ENCODE results near the gene IGFBP2. TPM values are rescaled to one million over a fixed set of nuclear protein-coding genes. Genes with fewer than 3 reads are reported as not detected.

IGFBP2 gene
- total RNA-seq, 1 donor from 2014 or later = 60.1 TPM

DNA sequence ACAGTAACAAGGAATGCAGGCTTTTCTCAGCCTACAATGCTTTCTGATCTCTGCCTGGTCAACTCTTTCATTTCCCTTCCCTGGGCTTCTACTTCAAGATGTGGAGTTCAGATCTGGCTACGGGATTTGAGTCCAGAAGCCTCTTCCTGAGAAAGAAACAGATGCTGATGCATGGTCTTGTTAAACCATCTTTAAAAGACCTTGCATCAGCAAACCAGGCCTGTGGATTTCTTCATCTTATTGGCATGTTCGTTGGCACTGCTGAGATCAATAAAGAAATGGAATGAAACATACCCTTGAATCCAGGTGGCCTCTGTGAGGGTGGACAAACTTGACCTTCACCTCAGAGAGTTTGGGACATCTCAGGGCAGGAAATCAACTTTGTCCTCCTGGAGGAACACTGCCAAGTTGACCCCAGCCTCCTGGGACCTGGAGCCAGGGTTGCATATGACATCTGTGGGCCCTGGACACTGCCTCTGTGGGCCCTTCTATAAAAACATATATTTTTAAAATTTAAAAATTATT is 21.4 kb downstream of the IGFBP2 start:
- peak; percentile 56 for DNase-seq (ENCODE audit: missing footprints)
- no peak for ATAC-seq
- intact Hi-C loops (cut with DNase I) = no loop called here

DNA sequence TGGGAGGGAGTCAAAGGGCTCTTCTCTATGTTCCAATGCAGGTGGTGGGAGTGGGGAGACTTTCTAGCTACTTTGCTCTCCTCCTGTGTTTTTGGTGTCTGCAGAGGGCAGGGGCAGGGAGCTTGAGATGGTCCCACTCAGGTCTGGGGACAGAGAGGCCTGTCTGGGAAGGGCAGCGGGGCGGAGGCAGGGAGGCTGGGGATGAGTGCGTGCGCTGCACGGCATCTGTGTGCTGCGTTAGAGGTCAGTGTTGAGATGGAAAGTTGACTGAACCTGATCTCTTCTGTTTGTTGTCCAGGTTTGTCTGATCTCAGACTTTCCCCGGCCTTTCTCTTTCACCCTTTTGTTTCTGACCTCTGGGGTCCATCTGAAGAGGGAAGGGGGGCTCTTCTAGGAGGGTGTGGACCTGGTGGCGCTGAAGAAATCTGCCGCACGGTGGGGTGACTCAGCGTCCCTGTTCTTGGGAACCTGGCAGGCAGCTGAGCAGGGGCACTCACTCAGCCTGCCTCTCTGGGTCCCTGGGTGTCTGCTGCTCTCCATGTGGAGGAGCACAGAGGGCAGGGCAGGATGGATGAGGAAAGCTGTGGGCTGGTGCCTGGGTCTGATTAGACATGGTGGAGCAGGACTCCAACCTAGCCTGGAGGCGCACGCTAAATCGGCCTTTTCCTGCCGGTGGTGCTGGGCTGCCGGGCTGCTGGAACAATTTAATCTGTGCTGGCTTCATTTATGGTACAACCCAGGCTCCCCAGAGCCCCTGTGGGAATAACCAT is 24.1 kb downstream of the IGFBP2 start:
- intact Hi-C loops (cut with DNase I) = no loop called here
- DNase-seq (ENCODE audit: missing footprints) (peak; percentile 13), ATAC-seq (no peak)

DNA sequence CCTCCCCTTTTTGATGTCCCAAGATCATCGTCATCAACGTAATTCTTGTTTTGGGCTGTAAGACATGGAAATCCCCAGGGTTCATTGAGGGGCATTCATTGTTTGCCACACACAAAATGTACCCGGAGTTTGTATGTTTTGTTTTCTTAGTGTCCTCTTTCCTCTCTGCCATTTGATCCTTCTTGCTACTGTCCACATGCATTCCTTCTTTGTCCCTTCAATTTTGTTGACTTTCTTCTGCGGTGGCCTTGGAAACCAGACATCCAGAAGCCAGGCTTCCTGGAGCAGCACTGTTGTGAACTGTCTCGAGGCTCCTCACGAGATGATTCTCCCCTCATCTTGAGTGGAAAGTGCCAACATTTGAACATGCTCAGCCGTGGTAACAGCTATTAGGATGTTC is 24.8 kb downstream of the IGFBP2 start:
- intact Hi-C loops (cut with DNase I) = no loop called here
- no peak for ATAC-seq
- no peak for DNase-seq (ENCODE audit: missing footprints)

DNA sequence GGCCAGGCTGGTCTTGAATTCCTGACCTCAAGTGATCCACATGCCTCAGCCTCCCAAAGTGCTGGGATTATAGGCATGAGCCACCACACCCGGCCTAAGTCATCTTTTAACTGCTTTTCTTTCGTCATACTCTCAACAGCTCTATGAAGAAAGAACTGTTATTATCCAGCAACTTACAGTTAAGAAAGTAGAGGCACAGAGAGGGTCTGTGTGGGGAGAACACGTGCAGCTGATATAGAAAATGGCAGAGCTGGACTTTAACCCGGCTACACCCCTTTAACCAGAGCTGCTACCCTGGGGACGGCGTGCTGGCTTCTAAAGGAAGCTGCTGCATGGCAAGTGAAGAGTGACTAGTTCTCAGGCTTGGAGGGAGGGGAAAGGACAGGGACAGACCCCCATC is 25.5 kb downstream of the IGFBP2 start:
- ATAC-seq = no peak
- DNase-seq (ENCODE audit: missing footprints) = no peak
- intact Hi-C loops (cut with DNase I) = no loop called here

DNA sequence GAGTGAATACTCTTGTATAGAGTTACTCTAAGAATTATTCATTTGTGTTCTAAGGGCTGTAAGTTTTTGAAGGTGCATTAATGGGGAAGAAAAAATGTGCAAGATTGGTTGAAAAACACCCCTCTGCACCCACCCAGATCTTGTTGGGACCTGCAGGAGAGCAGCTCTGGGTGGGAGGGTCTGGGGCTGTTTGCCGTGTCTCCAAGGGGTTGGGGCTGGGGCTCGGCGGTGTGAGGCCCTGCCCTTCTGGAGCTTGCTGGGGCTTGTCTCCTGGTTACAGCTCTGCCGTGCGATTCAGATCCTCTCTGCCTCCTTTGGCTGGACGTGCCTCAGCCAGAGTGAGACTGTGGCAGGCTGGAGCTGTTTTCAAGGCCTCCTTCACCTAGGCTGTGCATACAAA is 26.1 kb downstream of the IGFBP2 start:
- ATAC-seq = no peak
- intact Hi-C loops (cut with DNase I) = no loop called here

DNA sequence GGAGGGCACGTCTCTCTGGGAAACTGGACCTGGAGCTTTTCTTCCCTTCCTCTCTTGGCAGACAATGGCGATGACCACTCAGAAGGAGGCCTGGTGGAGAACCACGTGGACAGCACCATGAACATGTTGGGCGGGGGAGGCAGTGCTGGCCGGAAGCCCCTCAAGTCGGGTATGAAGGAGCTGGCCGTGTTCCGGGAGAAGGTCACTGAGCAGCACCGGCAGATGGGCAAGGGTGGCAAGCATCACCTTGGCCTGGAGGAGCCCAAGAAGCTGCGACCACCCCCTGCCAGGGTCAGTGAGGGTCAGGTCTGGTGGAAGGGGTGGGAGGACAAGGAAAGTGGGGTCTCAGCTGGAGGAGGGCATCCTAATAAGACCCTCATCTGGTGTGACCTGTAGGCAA is 27.3 kb downstream of the IGFBP2 start:
- intact Hi-C loops (cut with DNase I) = no loop called here

More for the DNA sequence above, 26.1 kb downstream of the IGFBP2 start:
- peak; percentile 35 for DNase-seq (ENCODE audit: missing footprints)

DNA sequence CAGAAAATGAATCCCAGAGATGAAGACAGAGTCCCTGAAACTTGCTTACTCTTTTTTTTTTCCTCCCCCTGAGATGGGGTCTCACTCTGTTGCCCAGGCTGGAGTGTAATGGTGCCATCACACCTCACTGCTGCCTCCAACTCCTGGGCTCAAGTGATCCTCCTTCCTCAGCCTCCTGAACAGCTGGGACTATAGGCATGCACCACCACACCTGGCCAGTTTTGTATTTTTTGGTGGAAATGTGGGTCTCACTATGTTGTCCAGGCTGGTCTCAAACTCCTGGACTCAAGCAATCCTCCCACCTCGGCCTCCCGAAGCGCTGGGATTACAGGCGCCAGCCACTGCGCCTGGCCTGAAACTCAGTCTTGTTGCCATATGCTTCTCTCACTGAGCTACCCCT is 27.8 kb downstream of the IGFBP2 start:
- intact Hi-C loops (cut with DNase I) = no loop called here
- ATAC-seq = no peak
- no peak for DNase-seq (ENCODE audit: missing footprints)

More for the DNA sequence above, 27.3 kb downstream of the IGFBP2 start:
- DNase-seq (ENCODE audit: missing footprints) (peak; percentile 57), ATAC-seq (no peak)

DNA sequence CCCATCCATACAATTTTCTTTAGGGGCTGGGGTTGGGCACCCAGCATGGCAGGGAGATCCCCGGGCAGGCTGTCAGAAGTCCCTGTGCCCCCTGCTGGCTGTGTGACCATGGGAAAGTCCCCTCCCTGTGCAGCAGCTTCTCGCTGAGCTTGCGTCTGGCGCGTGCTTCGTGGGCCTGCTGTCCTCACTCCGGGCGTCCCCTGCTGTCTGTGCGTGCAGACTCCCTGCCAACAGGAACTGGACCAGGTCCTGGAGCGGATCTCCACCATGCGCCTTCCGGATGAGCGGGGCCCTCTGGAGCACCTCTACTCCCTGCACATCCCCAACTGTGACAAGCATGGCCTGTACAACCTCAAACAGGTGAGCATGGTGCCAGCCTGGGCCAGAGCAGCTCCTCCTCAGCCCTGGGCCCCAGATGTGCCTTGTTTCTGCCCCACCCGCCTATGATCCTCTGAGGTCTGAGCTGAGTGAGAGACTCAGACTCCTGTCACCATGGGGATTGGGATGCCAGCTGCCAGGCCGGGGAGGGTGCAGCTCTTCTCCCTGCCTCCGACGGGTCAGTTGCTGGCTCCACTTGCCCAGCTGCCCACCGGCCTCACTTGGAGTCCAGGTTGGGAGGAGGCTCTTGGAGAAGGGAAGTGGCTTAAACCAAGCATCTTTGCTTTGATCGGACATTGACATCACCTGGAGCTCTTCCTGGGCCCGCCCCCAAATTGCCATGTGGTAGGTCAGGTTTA is 28.6 kb downstream of the IGFBP2 start:
- peak; percentile 70 for DNase-seq (ENCODE audit: missing footprints)
- intact Hi-C loops (cut with DNase I) = no loop called here
- ATAC-seq = no peak

DNA sequence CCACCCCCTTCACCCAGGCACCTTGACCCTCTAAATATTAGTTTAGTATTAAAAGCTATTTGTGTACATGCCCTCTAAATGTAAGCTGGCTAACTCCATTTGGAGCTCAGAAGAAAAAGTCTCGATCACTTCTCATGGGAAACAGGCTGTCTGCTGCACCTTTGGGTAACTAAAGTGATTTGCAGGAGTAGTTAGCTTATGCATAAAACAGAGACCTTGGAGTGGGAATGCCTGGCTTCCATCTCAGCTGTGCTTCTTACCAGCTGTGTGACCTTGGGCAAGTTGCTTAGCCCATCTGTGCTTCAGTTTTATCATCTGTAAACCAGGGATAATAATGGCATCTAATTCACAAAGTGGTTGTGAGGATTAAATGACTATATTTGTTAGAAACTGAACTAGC is 29.9 kb downstream of the IGFBP2 start:
- intact Hi-C loops (cut with DNase I) = no loop called here
- DNase-seq (ENCODE audit: missing footprints) (no peak), ATAC-seq (no peak)

DNA sequence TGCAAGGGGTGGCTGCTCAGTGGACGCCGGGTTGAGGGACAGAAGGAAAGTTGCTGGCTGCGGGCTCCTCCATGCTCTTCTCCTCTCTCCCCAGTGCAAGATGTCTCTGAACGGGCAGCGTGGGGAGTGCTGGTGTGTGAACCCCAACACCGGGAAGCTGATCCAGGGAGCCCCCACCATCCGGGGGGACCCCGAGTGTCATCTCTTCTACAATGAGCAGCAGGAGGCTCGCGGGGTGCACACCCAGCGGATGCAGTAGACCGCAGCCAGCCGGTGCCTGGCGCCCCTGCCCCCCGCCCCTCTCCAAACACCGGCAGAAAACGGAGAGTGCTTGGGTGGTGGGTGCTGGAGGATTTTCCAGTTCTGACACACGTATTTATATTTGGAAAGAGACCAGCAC is 30.6 kb downstream of the IGFBP2 start:
- peak; percentile 57 for DNase-seq (ENCODE audit: missing footprints)
- intact Hi-C loops (cut with DNase I) = no loop called here
- ATAC-seq = no peak

DNA sequence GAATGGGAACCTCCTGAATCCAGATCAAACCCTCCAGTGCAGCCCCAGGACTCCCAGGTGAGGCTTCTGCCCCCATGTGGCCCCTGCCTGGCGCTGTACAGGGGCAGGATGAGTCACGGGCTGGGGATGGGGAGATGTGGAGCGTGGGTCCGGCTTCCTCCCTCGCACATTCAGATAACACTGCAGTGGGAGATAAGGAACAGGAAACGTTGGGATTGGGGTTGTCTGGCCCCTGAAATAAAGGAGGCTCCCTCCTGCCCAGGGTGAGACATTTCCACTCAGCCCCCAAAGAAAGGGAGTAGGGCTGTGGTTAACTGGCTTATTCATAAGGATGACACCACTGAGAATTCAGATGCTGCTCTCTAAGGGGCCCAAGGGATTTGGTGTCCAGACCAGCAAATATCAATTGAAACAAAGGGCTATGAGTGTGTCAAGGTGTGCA is 31.4 kb downstream of the IGFBP2 start:
- no peak for ATAC-seq
- DNase-seq (ENCODE audit: missing footprints) = peak; percentile 30
- intact Hi-C loops (cut with DNase I) = no loop called here

DNA sequence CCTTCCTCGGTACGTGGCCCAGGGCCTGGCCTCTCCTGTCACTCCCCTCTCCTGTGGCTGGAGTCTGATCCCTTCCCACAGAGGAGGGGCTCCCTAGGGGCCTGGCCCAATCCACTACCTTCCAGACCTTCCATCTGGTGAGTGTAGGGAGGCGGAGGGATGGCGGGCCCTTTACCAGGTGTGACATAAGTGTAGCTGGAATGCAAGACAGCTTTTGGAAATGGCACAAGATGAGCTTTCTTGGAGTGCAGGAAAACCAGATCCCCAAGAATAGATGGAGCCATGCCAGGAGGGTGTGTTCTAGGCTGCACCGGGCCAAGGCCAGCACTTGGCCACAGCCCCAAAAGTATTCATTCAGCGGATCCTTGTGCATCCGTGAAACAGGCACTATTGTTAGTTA is 32.0 kb downstream of the IGFBP2 start:
- DNase-seq (ENCODE audit: missing footprints) = peak; percentile 52
- peak; percentile 29 for ATAC-seq
- intact Hi-C loops (cut with DNase I) = no loop called here

DNA sequence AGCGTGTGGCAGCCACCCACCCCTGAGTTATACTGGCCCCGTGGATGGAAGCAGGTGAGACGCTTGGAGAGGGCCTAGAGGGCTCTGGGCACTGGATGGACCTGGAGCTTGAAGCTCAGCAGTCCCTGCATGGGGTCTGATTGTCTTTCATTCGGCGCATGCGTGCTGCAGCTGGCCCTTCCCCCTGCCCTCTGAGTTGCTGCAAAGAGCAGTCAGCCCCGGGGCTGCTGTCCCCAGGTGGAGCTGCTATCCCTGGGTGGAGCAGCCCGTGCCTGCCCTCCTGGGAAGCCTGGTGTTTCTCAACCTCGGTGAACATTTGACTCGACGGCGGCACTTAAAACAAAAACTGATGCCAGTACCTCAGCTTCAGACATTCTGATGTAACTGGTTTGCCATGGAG is 32.5 kb downstream of the IGFBP2 start:
- DNase-seq (ENCODE audit: missing footprints) (peak; percentile 23), ATAC-seq (no peak)
- intact Hi-C loops (cut with DNase I) = loop anchor here (1.0 kb wide), 1 partner anchor 146 kb away; no protein-coding TSS in a partner anchor

DNA sequence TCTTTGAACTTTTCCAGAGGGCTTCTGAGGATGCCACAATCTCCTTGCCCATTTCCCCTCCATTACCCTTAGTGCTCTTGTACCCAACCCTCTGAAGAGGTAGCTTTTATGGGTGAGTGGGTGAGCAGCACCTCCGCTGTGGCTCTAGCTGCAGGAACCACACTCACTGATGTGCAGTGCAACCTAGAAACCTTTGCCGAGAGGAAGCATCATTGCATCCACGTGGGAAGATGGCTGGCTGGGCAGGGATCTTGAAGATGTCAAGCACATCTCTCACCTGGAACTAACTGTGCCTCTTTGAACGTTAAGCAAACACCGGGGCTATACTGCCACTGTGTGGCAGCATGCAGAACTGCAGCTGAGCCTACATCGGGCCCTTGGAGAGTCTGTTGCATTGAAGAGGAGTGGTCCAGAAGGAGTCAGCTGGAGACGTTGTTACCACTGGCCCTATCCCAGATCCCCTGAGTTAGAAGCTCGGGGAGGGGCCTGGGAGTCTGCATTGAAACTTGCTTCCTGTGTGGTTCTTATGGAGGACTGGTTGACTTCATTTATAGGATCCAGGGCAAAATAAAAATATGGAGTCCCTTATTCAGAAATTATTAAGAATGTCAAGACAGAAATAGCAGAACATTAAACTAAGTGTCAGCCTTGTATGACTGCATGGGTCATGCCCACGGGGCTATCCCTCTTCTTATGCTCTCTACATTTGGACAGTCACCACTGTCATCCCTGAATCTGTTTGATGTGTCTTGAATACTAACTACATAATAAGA is 33.4 kb downstream of the IGFBP2 start:
- intact Hi-C loops (cut with DNase I) = loop anchor here (1.0 kb wide), 1 partner anchor 147 kb away; no protein-coding TSS in a partner anchor
- DNase-seq (ENCODE audit: missing footprints) (peak; percentile 74), ATAC-seq (peak; percentile 66)

DNA sequence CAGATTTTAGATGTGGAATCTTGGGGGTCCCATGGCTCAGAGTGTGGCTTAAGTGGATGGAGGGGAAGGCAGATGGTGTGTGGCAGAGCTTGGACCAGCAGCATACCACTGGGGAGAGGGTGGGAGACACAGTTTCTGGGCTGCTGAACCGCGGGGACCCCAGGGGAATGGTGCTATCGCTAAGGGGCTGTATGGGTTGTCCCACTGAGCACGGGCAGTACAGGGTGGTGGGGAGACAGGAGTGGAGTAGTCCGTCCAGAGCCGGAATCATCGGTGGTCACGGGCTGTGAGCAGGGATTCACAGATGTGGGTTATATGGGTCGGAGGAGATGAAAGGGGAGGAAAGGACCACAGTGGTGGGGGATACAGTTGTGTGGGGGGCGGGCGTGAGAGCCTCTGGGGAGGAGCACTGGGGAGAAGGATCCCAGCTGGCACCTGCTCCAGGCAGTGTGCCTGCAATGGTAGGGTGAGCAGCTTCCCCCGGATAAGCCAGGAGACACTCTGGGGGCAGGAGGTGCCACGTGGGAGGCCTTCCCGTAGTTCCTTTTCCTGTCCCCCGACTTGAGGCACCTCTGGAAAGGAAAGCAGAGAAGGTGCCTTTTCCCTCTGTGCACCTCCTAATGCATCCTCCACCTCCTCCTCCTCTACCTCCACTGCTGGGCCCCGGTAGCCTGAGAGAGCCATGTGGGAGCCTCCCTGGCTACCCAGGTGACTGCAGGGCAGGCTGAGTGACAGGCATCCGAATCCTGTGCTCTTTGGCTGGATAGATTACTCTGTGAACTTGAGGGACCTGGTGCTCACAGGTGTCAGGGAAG is 37.3 kb downstream of the IGFBP2 start:
- DNase-seq (ENCODE audit: missing footprints) (no peak), ATAC-seq (no peak)
- intact Hi-C loops (cut with DNase I) = no loop called here

DNA sequence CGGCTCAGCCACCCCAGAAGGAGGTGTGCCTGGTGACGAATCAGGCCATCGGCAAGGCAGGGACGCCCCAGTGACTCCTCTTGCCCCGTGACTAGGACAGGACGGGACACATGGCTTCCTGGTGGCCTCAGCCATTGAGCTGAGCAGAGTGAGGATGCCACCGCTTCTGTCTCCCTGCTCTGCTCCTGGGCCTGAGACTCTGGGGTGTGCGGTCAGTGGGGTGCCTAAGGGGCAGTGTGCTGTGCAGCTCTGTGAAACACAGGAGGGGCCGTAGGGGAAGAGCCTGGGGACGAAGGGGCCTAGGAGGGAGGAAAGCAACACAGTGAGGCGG is 37.8 kb downstream of the IGFBP2 start:
- ATAC-seq (no peak), DNase-seq (ENCODE audit: missing footprints) (no peak)
- intact Hi-C loops (cut with DNase I) = no loop called here

DNA sequence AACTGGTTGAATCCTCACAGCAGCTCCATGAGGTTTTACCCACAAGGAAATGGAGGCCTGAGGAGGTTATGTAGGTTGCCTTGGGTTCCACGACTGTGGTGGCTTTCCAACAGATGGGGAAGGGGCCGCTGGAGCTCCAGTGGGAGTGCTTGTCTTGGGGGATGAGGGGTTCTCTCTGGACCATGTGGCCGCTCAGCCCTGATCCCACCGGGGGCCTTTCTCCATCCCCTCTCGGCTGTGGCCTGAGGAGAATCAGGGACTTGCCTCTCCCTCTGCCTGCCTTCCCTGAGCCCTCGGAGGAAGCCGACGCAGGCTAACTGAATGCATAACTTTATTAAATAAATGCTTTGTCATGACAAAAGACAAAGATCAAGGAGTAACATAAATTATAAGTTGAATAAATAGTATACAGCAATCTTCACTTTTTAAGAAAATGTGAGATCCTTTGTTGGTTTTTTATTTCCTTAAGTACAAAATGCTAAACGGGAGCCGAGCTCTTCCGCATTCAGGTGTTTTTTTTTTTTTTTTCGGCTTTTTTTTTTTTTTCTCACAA is 38.6 kb downstream of the IGFBP2 start:
- intact Hi-C loops (cut with DNase I) = no loop called here
- DNase-seq (ENCODE audit: missing footprints) (no peak), ATAC-seq (no peak)

DNA sequence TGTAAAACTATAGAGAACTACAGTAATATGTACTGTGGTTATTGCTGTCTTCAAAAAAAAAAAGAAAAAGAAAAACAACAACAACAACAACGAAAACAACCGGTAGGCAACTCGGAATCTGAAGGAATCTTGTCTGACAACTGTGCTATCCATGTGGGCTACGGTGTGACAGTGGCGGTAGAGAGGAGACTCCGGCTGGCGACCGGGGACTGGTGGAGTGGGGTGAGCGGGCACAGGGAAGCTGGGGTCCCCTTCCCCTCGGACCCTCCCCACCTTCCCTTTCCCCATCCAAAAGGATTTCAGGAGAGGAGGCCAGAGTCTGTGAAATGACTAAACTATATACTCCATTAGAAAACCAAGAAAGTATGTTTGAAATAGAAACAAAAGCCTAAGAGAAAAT is 39.2 kb downstream of the IGFBP2 start:
- intact Hi-C loops (cut with DNase I) = no loop called here
- ATAC-seq = no peak
- DNase-seq (ENCODE audit: missing footprints) = no peak
